RCC 7860 (cell line): ENCODE results near the gene INPP1.

Experiments
- DNase-seq: peaks from one replicate; pipeline ENCODE4 v3.0.0-alpha.2; 2015; ENCODE audit warnings: low spot score
- FAIRE-seq: peaks from 2 replicates; lab custom pipeline; 2012; peaks lifted over from hg19 to GRCh38; lab: Jason Lieb, UNC

The INPP1 gene

GRCh38 chr2:190360561-190360960 is 17.2 kb downstream of the INPP1 start:
- DNase-seq: no peak
- no peak for FAIRE-seq

GRCh38 chr2:190360965-190361364 is 17.6 kb downstream of the INPP1 start:
- FAIRE-seq (no peak), DNase-seq (no peak)

GRCh38 chr2:190361572-190361971 is 18.2 kb downstream of the INPP1 start:
- DNase-seq (no peak), FAIRE-seq (no peak)

- FAIRE-seq: no peak
- DNase-seq: no peak
These were observed 19.5 kb downstream of the INPP1 start for GRCh38 chr2:190362894-190363293.

- DNase-seq (no peak), FAIRE-seq (no peak)
These were observed 22.3 kb downstream of the INPP1 start for GRCh38 chr2:190365499-190366204.

GRCh38 chr2:190366248-190366753 is 22.9 kb downstream of the INPP1 start:
- no peak for DNase-seq
- no peak for FAIRE-seq

GRCh38 chr2:190367091-190367490 is 23.7 kb downstream of the INPP1 start:
- FAIRE-seq: no peak

GRCh38 chr2:190369635-190370034 is 26.2 kb downstream of the INPP1 start:
- FAIRE-seq: no peak

More at GRCh38 chr2:190367091-190367490, 23.7 kb downstream of the INPP1 start:
- no peak for DNase-seq

GRCh38 chr2:190376083-190376482 is 32.7 kb downstream of the INPP1 start:
- DNase-seq (no peak), FAIRE-seq (no peak)

More at GRCh38 chr2:190369635-190370034, 26.2 kb downstream of the INPP1 start:
- no peak for DNase-seq

GRCh38 chr2:190376591-190377245 is 33.3 kb downstream of the INPP1 start:
- no peak for FAIRE-seq
- no peak for DNase-seq

GRCh38 chr2:190378880-190379237 is 35.5 kb downstream of the INPP1 start:
- FAIRE-seq: no peak
- DNase-seq: no peak

GRCh38 chr2:190379249-190379964 is 36.0 kb downstream of the INPP1 start:
- DNase-seq: no peak
- no peak for FAIRE-seq

GRCh38 chr2:190380962-190381412 is 37.6 kb downstream of the INPP1 start:
- DNase-seq (no peak), FAIRE-seq (no peak)

GRCh38 chr2:190382851-190383250 is 39.5 kb downstream of the INPP1 start:
- peak; percentile 28 for DNase-seq
- FAIRE-seq: no peak

- FAIRE-seq (no peak), DNase-seq (no peak)
These were observed 44.0 kb downstream of the INPP1 start for GRCh38 chr2:190387422-190387821.

GRCh38 chr2:190396271-190396670 is 52.9 kb downstream of the INPP1 start:
- FAIRE-seq (no peak), DNase-seq (no peak)

GRCh38 chr2:190402986-190403603 is 59.7 kb downstream of the INPP1 start:
- FAIRE-seq (no peak), DNase-seq (no peak)

- DNase-seq: peak; percentile 52
- no peak for FAIRE-seq
These were observed 61.1 kb downstream of the INPP1 start for GRCh38 chr2:190404487-190404886.

GRCh38 chr2:190405070-190405469 is 61.7 kb downstream of the INPP1 start:
- FAIRE-seq (no peak), DNase-seq (no peak)

- FAIRE-seq: no peak
These were observed 62.6 kb downstream of the INPP1 start for GRCh38 chr2:190405995-190406394.

GRCh38 chr2:190406805-190407204 is 63.4 kb downstream of the INPP1 start:
- DNase-seq: no peak
- FAIRE-seq: no peak

More at GRCh38 chr2:190405995-190406394, 62.6 kb downstream of the INPP1 start:
- DNase-seq: no peak
